Natural killer cell (primary cell): ENCODE data around the gene ZNF148. TPM values are rescaled to one million over a fixed set of nuclear protein-coding genes. Genes with fewer than 3 reads are reported as not detected.

ENCODE experiments used
- ATAC-seq, 3 donors: fragments of 150-1000 bp in 2 of 3; fragments of 200-7000 bp in 1 of 3; cut with Tn5 transposase; 1 replicate in 1 of 3; 2 replicates in 2 of 3; pipeline ENCODE4 v1.10.0; 2021; ENCODE audit warnings: mild to moderate bottlenecking in 2 of 3, moderate library complexity in 2 of 3
- DNase-seq, 2 donors: peaks; one replicate each; pipeline versions ENCODE4 v3.0.0 to v3.0.0-alpha.2; 2013 to 2021; ENCODE audit warnings: mixed read lengths in 1 of 2
- H3K27ac ChIP-seq: one replicate; pipeline ENCODE4 v1.5.1; 2013; ENCODE audit warnings: mild to moderate bottlenecking, low read length
- H3K27me3 ChIP-seq: one replicate; pipeline ENCODE4 v1.6.1; 2013; ENCODE audit warnings: low read length; ENCODE audit not compliant: control insufficient read depth, insufficient read depth
- H3K36me3 ChIP-seq: one replicate; pipeline ENCODE4 v1.6.1; 2013; ENCODE audit warnings: low read length; ENCODE audit not compliant: control insufficient read depth, insufficient read depth
- H3K4me1 ChIP-seq: one replicate; pipeline ENCODE4 v1.6.1; 2013; ENCODE audit warnings: low read length; ENCODE audit not compliant: control insufficient read depth, insufficient read depth
- H3K4me3 ChIP-seq: one replicate; pipeline ENCODE4 v1.5.1; 2013; ENCODE audit warnings: low read length
- H3K9me3 ChIP-seq: one replicate; pipeline ENCODE4 v1.6.1; 2013; ENCODE audit warnings: low read length; ENCODE audit not compliant: control insufficient read depth, insufficient read depth
- H3K27ac Mint-ChIP-seq, 2 donors: one replicate each; pipeline ENCODE4 v1.8.0; 2022; ENCODE audit warnings: mild to moderate bottlenecking in 2 of 2, mixed read lengths in 2 of 2, moderate library complexity in 1 of 2
- H3K27me3 Mint-ChIP-seq, 2 donors: one replicate each; pipeline ENCODE4 v1.8.0; 2022; ENCODE audit warnings: low read depth in 2 of 2, mixed read lengths in 2 of 2
- H3K36me3 Mint-ChIP-seq: one replicate; pipeline ENCODE4 v1.8.0; 2022; ENCODE audit warnings: mixed read lengths
- H3K4me1 Mint-ChIP-seq, 2 donors: one replicate each; pipeline ENCODE4 v1.8.0; 2022; ENCODE audit warnings: mixed read lengths in 2 of 2
- H3K4me3 Mint-ChIP-seq: one replicate; pipeline ENCODE4 v1.8.0; 2022; ENCODE audit warnings: mild to moderate bottlenecking, moderate library complexity, mixed read lengths
- H3K9me3 Mint-ChIP-seq, 2 donors: one replicate each; pipeline ENCODE4 v1.8.0; 2022; ENCODE audit warnings: mixed read lengths in 2 of 2
- WGBS: methylation state at CpG from one replicate; pipeline ENCODE4 v1.1.7; 2013; ENCODE audit warnings: missing lambda C conversion rate; ENCODE audit not compliant: insufficient coverage; 5-methylcytosine and 5-hydroxymethylcytosine counted together
- intact Hi-C: fragments of 100-400 bp; cut with micrococcal nuclease; formaldehyde crosslinking; loops from one replicate; pipeline ENCODE4 v1.14.2; 2022
- total RNA-seq, 4 donors: library from RNA; stranded (reverse); fragments of 120-200 nt in 1 of 4; gene quantifications; one replicate each; pipeline versions ENCODE4 v1.2.3 to v1.2.4, GENCODE V29; 2013 to 2022
- TF ChIP-seq, protein P1 (sequence below): fragments of 200-600 bp; IDR thresholded peaks from one replicate; pipeline ENCODE4 v1.8.0; 2022; ENCODE audit warnings: antibody characterized with exemption

ZNF148 gene
- total RNA-seq, 3 donors from 2014 or later (not counting 1 experiment from before 2014, with no cell fraction given): 61.1 to 72.5 (median 62.8) TPM

DNA sequence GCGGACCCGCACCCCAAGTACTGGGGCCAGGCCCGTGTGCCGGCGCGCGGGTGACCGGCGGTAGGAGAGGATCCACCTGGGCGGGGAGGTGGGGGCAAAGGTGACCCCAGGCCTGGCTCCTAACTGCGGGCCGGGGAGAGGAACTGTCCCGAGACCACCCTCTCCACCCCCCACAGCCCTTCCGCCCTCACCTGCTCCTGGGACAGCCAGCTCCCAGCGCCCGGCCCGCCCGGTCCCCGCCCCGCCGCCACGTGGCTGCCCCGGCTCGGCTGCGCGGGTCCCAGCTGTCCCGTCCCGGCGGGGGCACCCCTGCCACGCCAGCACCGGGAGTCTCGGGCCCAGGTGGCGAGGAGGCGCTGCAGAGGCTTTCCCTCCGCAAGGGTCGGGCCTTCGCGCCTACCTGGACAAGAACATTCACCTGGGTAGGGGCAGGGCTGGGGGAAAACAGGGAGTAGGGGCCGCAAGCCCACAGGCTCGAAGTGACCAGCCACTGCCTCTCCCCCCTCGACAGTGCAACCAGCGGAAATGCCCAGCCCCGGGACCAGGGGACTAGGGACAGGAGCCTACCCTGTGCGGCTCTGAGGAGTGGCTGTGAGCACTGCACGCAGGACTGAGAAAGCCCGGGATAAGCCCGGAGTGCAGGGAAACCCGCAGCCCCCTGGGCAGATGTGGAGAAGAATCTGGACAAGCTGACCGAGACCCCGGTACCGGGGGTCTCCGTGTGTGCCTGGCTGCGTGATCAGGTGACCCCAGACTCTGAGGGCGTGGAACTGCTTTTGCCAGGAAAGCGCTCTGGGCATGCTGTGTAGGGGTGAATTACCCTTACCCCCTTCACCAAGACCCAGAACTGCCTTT lies 162.4 kb downstream of the ZNF148 start, which contains the start of gene SLC12A8:
TSS of gene SLC12A8 (minus strand) at position 240 of the 855 bp plus-strand sequence. CDS start 1,399 bp downstream, outside the sequence.
- intact Hi-C loops: no loop called here
- TF ChIP-seq, protein P1, sequence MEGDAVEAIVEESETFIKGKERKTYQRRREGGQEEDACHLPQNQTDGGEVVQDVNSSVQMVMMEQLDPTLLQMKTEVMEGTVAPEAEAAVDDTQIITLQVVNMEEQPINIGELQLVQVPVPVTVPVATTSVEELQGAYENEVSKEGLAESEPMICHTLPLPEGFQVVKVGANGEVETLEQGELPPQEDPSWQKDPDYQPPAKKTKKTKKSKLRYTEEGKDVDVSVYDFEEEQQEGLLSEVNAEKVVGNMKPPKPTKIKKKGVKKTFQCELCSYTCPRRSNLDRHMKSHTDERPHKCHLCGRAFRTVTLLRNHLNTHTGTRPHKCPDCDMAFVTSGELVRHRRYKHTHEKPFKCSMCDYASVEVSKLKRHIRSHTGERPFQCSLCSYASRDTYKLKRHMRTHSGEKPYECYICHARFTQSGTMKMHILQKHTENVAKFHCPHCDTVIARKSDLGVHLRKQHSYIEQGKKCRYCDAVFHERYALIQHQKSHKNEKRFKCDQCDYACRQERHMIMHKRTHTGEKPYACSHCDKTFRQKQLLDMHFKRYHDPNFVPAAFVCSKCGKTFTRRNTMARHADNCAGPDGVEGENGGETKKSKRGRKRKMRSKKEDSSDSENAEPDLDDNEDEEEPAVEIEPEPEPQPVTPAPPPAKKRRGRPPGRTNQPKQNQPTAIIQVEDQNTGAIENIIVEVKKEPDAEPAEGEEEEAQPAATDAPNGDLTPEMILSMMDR: no peak
- 9% methylated on average over 53 of the region's 55 CpGs for WGBS
- ATAC-seq: peak in 1 of 3 donors; percentile 41
- H3K4me1 Mint-ChIP-seq: peaks cover 10 to 27% of the 10 kb centered on the region in 2 donors
- H3K9me3 Mint-ChIP-seq: no peaks in the 10 kb centered on the region
- H3K27me3 ChIP-seq: peaks cover 19% of the 10 kb centered on the region
- H3K4me1 ChIP-seq: peaks cover 19% of the 10 kb centered on the region
- H3K36me3 Mint-ChIP-seq: no peaks in the 10 kb centered on the region
- peaks cover 28 to 32% of the 10 kb centered on the region in 2 donors for H3K27me3 Mint-ChIP-seq
- no peaks in the 10 kb centered on the region for H3K36me3 ChIP-seq
- no peak for DNase-seq
- H3K4me3 Mint-ChIP-seq: peak within 1 kb of the TSS; percentile 72
- H3K9me3 ChIP-seq: no peaks in the 10 kb centered on the region
- H3K4me3 ChIP-seq: no peak within 1 kb of the TSS
- H3K27ac ChIP-seq: no peak within 1 kb of the TSS
- H3K27ac Mint-ChIP-seq: peak within 1 kb of the TSS in 1 of 2 donors; percentile 70

- TF ChIP-seq, protein P1: no peak
- no peaks in the 10 kb centered on the region for H3K36me3 Mint-ChIP-seq
- Histone ChIP-seq H3K4me1 (peaks cover 19% of the 10 kb centered on the region), H3K27me3 (peaks cover 19% of the 10 kb centered on the region), H3K36me3 (no peaks in the 10 kb centered on the region), H3K27ac (no peak overlapping the region), H3K9me3 (no peaks in the 10 kb centered on the region), H3K4me3 (no peak overlapping the region)
- DNase-seq: no peak
- WGBS: 12% methylated on average over 28 of the region's 28 CpGs
- peaks cover 28 to 35% of the 10 kb centered on the region in 2 donors for H3K27me3 Mint-ChIP-seq
- no peak for ATAC-seq
- intact Hi-C loops: no loop called here
- peak overlapping the region in 1 of 2 donors; percentile 70 for H3K27ac Mint-ChIP-seq
- peak overlapping the region; percentile 72 for H3K4me3 Mint-ChIP-seq
- H3K9me3 Mint-ChIP-seq: no peaks in the 10 kb centered on the region
- H3K4me1 Mint-ChIP-seq: peaks cover 10 to 27% of the 10 kb centered on the region in 2 donors
These were observed 163.0 kb downstream of the ZNF148 start for GRCh38 chr3:125212091-125212508.

- Mint-ChIP-seq H3K27me3 (peaks cover 28 to 35% of the 10 kb centered on the region in 2 donors), H3K4me1 (peaks cover 10 to 27% of the 10 kb centered on the region in 2 donors), H3K9me3 (no peaks in the 10 kb centered on the region), H3K36me3 (no peaks in the 10 kb centered on the region), H3K27ac (peak overlapping the region in 1 of 2 donors; percentile 70), H3K4me3 (peak overlapping the region; percentile 72)
- H3K4me3 ChIP-seq: no peak overlapping the region
- H3K27me3 ChIP-seq: peaks cover 19% of the 10 kb centered on the region
- no peaks in the 10 kb centered on the region for H3K36me3 ChIP-seq
- DNase-seq (no peak), ATAC-seq (no peak)
- H3K27ac ChIP-seq: no peak overlapping the region
- H3K4me1 ChIP-seq: peaks cover 19% of the 10 kb centered on the region
- TF ChIP-seq, protein P1: no peak
- intact Hi-C loops: no loop called here
- 90% methylated on average over 8 of the region's 11 CpGs for WGBS
- H3K9me3 ChIP-seq: no peaks in the 10 kb centered on the region
These were observed 163.5 kb downstream of the ZNF148 start for GRCh38 chr3:125211523-125212090.
